Endodermal cell (in vitro differentiated cells): ENCODE data around the gene REV3L. TPM values are rescaled to one million over a fixed set of nuclear protein-coding genes. Genes with fewer than 3 reads are reported as not detected.

ENCODE experiments used
- DNase-seq: peaks from one replicate; pipeline ENCODE4 v3.0.0-alpha.2; 2017
- H3K27ac ChIP-seq: 2 replicates; pipeline ENCODE4 v1.5.1; 2013; ENCODE audit warnings: mild to moderate bottlenecking, low read depth, low read length, moderate library complexity
- H3K27me3 ChIP-seq: 2 replicates; pipeline ENCODE4 v1.6.1; 2013; ENCODE audit warnings: mild to moderate bottlenecking, low read length, moderate library complexity; ENCODE audit not compliant: insufficient read depth, control insufficient read depth, poor library complexity, severe bottlenecking
- H3K36me3 ChIP-seq: 2 replicates; pipeline ENCODE4 v1.7.0; 2013; ENCODE audit warnings: mild to moderate bottlenecking, low read length, moderate library complexity; ENCODE audit not compliant: control insufficient read depth, insufficient read depth
- H3K4me1 ChIP-seq: one replicate; pipeline ENCODE4 v1.7.0; 2013; ENCODE audit warnings: low read length; ENCODE audit not compliant: control insufficient read depth, insufficient read depth
- H3K4me3 ChIP-seq: 2 replicates; pipeline ENCODE4 v1.5.1; 2013; ENCODE audit warnings: mild to moderate bottlenecking, low read length, moderate library complexity
- H3K9ac ChIP-seq: 2 replicates; pipeline ENCODE4 v1.6.1; 2013; ENCODE audit warnings: mild to moderate bottlenecking, low read length, moderate library complexity; ENCODE audit not compliant: poor library complexity, severe bottlenecking; ENCODE audit errors: extremely low read depth
- H3K9me3 ChIP-seq: 2 replicates; pipeline ENCODE4 v1.6.1; 2013; ENCODE audit warnings: mild to moderate bottlenecking, low read length, moderate library complexity; ENCODE audit not compliant: control insufficient read depth
- H3K27ac Mint-ChIP-seq: 2 replicates; pipeline ENCODE4 v1.8.0; 2020; ENCODE audit warnings: mixed read lengths
- H3K27me3 Mint-ChIP-seq: 2 replicates; pipeline ENCODE4 v1.8.0; 2021; ENCODE audit warnings: mild to moderate bottlenecking, mixed read lengths; ENCODE audit not compliant: insufficient read depth
- H3K36me3 Mint-ChIP-seq: 2 replicates; pipeline ENCODE4 v1.8.0; 2020; ENCODE audit warnings: low read depth, mixed read lengths
- H3K4me1 Mint-ChIP-seq: 2 replicates; pipeline ENCODE4 v1.8.0; 2020; ENCODE audit warnings: mixed read lengths
- H3K4me3 Mint-ChIP-seq: 2 replicates; pipeline ENCODE4 v1.8.0; 2020; ENCODE audit warnings: mild to moderate bottlenecking, moderate library complexity, mixed read lengths
- H3K9me3 Mint-ChIP-seq: 2 replicates; pipeline ENCODE4 v1.8.0; 2020; ENCODE audit warnings: mild to moderate bottlenecking, mixed read lengths
- WGBS, 2 experiments: methylation state at CpG; one replicate each; pipeline versions ENCODE4 v1.1.5 to v1.1.7; 2013; ENCODE audit warnings: missing lambda C conversion rate in 2 of 2, mixed read lengths in 1 of 2; ENCODE audit not compliant: insufficient coverage in 1 of 2, insufficient read length in 1 of 2; 5-methylcytosine and 5-hydroxymethylcytosine counted together
- total RNA-seq, 2 donors: library from RNA; stranded (reverse); fragmentation: NEBNext Ultra II Directional in 1 of 2; extraction: Animal tissue kit (Norgen Biotek cat#: 25700) in 1 of 2; gene quantifications; 2 replicates in 1 of 2; 3 replicates in 1 of 2; pipeline ENCODE4 v1.2.1, GENCODE V29; 2021
- TF ChIP-seq, protein P1 (sequence below): fragments of 200-600 bp; sonication (generic); conservative IDR thresholded peaks from 2 replicates; pipeline ENCODE4 v1.5.0; 2021; ENCODE audit warnings: antibody characterized with exemption, mild to moderate bottlenecking

REV3L gene
- total RNA-seq, 2 donors from 2014 or later = 19.2 to 28.1 TPM

- Mint-ChIP-seq H3K27me3 (no peaks in the 10 kb centered on the region), H3K9me3 (peaks cover 10% of the 10 kb centered on the region), H3K4me1 (peaks cover 40% of the 10 kb centered on the region), H3K36me3 (peaks cover 15% of the 10 kb centered on the region), H3K27ac (no peak overlapping the region), H3K4me3 (peak overlapping the region; percentile 6)
- Histone ChIP-seq H3K4me3 (peak overlapping the region; percentile 7), H3K27me3 (no peaks in the 10 kb centered on the region), H3K27ac (no peak overlapping the region), H3K9ac (no peak overlapping the region), H3K9me3 (no peaks in the 10 kb centered on the region), H3K36me3 (no peaks in the 10 kb centered on the region), H3K4me1 (no peaks in the 10 kb centered on the region)
- 93% methylated on average over 2 of the region's 2 CpGs; no CpG with 5 or more reads in 1 of the 2 experiments for WGBS, 2 experiments
- DNase-seq = no peak
- TF ChIP-seq, protein P1, sequence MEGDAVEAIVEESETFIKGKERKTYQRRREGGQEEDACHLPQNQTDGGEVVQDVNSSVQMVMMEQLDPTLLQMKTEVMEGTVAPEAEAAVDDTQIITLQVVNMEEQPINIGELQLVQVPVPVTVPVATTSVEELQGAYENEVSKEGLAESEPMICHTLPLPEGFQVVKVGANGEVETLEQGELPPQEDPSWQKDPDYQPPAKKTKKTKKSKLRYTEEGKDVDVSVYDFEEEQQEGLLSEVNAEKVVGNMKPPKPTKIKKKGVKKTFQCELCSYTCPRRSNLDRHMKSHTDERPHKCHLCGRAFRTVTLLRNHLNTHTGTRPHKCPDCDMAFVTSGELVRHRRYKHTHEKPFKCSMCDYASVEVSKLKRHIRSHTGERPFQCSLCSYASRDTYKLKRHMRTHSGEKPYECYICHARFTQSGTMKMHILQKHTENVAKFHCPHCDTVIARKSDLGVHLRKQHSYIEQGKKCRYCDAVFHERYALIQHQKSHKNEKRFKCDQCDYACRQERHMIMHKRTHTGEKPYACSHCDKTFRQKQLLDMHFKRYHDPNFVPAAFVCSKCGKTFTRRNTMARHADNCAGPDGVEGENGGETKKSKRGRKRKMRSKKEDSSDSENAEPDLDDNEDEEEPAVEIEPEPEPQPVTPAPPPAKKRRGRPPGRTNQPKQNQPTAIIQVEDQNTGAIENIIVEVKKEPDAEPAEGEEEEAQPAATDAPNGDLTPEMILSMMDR = no peak
Observed at GRCh38 chr6:111503660-111504059, 20.6 kb upstream of the REV3L start.

DNA sequence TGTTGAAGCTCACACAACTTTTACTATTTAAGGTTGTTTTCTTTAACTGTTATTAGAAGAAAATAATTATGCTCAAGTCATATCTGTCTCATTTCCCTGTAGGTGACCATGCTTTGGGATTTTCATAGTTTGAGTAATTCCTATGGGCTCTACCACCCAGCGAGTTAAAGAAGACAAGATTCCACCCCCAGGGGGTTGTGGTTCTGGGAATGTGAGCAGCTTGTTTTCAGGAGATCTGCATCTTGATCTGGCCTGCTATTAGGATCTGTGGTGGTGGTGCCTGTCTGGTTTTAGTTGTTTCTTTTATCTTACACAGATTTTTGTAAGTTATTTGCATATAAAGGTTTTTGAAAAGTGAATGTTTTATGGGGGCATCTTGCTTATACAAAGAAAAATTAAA is 20.2 kb upstream of the REV3L start:
- Mint-ChIP-seq H3K36me3 (peaks cover 14% of the 10 kb centered on the region), H3K4me1 (peaks cover 41% of the 10 kb centered on the region), H3K27ac (no peak overlapping the region), H3K4me3 (peak overlapping the region; percentile 6), H3K9me3 (peaks cover 10% of the 10 kb centered on the region), H3K27me3 (no peaks in the 10 kb centered on the region)
- Histone ChIP-seq H3K9me3 (no peaks in the 10 kb centered on the region), H3K4me1 (no peaks in the 10 kb centered on the region), H3K36me3 (no peaks in the 10 kb centered on the region), H3K27me3 (no peaks in the 10 kb centered on the region), H3K4me3 (peak overlapping the region; percentile 7), H3K9ac (no peak overlapping the region), H3K27ac (no peak overlapping the region)
- WGBS, 2 experiments = 31% methylated on average over 1 of the region's 1 CpG; no CpG with 5 or more reads in 1 of the 2 experiments
- peak; percentile 61 for DNase-seq
- TF ChIP-seq, protein P1 = peak; percentile 41

GRCh38 chr6:111502154-111502553 is 19.1 kb upstream of the REV3L start:
- H3K27ac Mint-ChIP-seq = no peak overlapping the region
- Histone ChIP-seq H3K9me3 (no peaks in the 10 kb centered on the region), H3K27ac (no peak overlapping the region), H3K4me3 (no peak overlapping the region), H3K36me3 (no peaks in the 10 kb centered on the region), H3K4me1 (no peaks in the 10 kb centered on the region), H3K9ac (no peak overlapping the region), H3K27me3 (no peaks in the 10 kb centered on the region)
- no peak for DNase-seq
- no peak overlapping the region for H3K4me3 Mint-ChIP-seq
- H3K27me3 Mint-ChIP-seq = no peaks in the 10 kb centered on the region
- 91 to 93% methylated on average over 1 of the region's 2 CpGs for WGBS, 2 experiments
- TF ChIP-seq, protein P1 = no peak
- peaks cover 10% of the 10 kb centered on the region for H3K36me3 Mint-ChIP-seq
- H3K9me3 Mint-ChIP-seq = peaks cover 10% of the 10 kb centered on the region
- H3K4me1 Mint-ChIP-seq = peaks cover 35% of the 10 kb centered on the region
